H9 (cell line): Measurements from ENCODE around the gene IFT172. TPM values are rescaled to one million over a fixed set of nuclear protein-coding genes. Genes with fewer than 3 reads are reported as not detected.

Experiments
- DNase-seq: peaks from one replicate; pipeline ENCODE4 v3.0.0-alpha.2; 2017
- H2AFZ ChIP-seq: one replicate; pipeline ENCODE4 v1.6.1; 2013; ENCODE audit warnings: mild to moderate bottlenecking, low read length, control low read depth, moderate library complexity
- H2AK5ac ChIP-seq: 2 replicates; pipeline ENCODE4 v1.6.1; 2013; ENCODE audit warnings: low read length, control low read depth, mixed read lengths; ENCODE audit not compliant: insufficient read length
- H2BK120ac ChIP-seq: one replicate; pipeline ENCODE4 v1.6.1; 2013; ENCODE audit warnings: low read depth, mild to moderate bottlenecking, low read length, control low read depth, inconsistent platforms; ENCODE audit not compliant: poor library complexity, severe bottlenecking
- H2BK12ac ChIP-seq: 2 replicates; pipeline ENCODE4 v1.6.1; 2013; ENCODE audit warnings: low read length, control low read depth, mixed read lengths, low read depth; ENCODE audit not compliant: insufficient read length
- H2BK15ac ChIP-seq: 2 replicates; pipeline ENCODE4 v1.6.1; 2013; ENCODE audit warnings: low read depth, low read length, control low read depth
- H2BK20ac ChIP-seq: one replicate; pipeline ENCODE4 v1.6.1; 2013; ENCODE audit warnings: low read depth, mild to moderate bottlenecking, low read length, control low read depth, inconsistent platforms; ENCODE audit not compliant: poor library complexity, severe bottlenecking
- H2BK5ac ChIP-seq: 2 replicates; pipeline ENCODE4 v1.6.1; 2013; ENCODE audit warnings: low read length, control low read depth, mixed read lengths; ENCODE audit not compliant: insufficient read length
- H3K14ac ChIP-seq: 2 replicates; pipeline ENCODE4 v1.6.1; 2013; ENCODE audit warnings: low read length, control low read depth; ENCODE audit not compliant: insufficient read depth
- H3K18ac ChIP-seq: 2 replicates; pipeline ENCODE4 v1.6.1; 2013; ENCODE audit warnings: low read depth, mild to moderate bottlenecking, mixed read lengths, low read length, control low read depth; ENCODE audit not compliant: insufficient read length
- H3K23ac ChIP-seq: 2 replicates; pipeline ENCODE4 v1.6.1; 2013; ENCODE audit warnings: low read length, control low read depth, mixed read lengths, low read depth; ENCODE audit not compliant: insufficient read length
- H3K23me2 ChIP-seq: 2 replicates; pipeline ENCODE4 v1.6.1; 2013; ENCODE audit warnings: low read depth, mild to moderate bottlenecking, mixed read lengths, low read length, control low read depth; ENCODE audit not compliant: insufficient read length, poor library complexity, severe bottlenecking
- H3K27ac ChIP-seq: 2 replicates; pipeline ENCODE4 v1.5.1; 2013; ENCODE audit warnings: low read length, control low read depth, mixed read lengths, low read depth; ENCODE audit not compliant: insufficient read length
- H3K27me3 ChIP-seq: 2 replicates; pipeline ENCODE4 v1.6.1; 2013; ENCODE audit warnings: low read length, control low read depth, inconsistent platforms; ENCODE audit not compliant: insufficient read depth
- H3K4ac ChIP-seq: 2 replicates; pipeline ENCODE4 v1.6.1; 2013; ENCODE audit warnings: low read depth, mild to moderate bottlenecking, control low read depth, inconsistent platforms, low read length, moderate library complexity
- H3K4me1 ChIP-seq: 2 replicates; pipeline ENCODE4 v1.6.1; 2013; ENCODE audit warnings: low read length, control low read depth, inconsistent platforms; ENCODE audit not compliant: insufficient read depth
- H3K4me2 ChIP-seq: 2 replicates; pipeline ENCODE4 v1.6.1; 2013; ENCODE audit warnings: low read length, control low read depth, mixed read lengths; ENCODE audit not compliant: insufficient read length, insufficient read depth
- H3K56ac ChIP-seq: 2 replicates; pipeline ENCODE4 v1.6.1; 2013; ENCODE audit warnings: low read depth, mild to moderate bottlenecking, mixed read lengths, low read length, control low read depth; ENCODE audit not compliant: insufficient read length
- H3K79me1 ChIP-seq: 2 replicates; pipeline ENCODE4 v1.6.1; 2013; ENCODE audit warnings: low read depth, mild to moderate bottlenecking, moderate library complexity, low read length, control low read depth, inconsistent platforms; ENCODE audit not compliant: insufficient read depth, poor library complexity, severe bottlenecking
- H3K79me2 ChIP-seq: 2 replicates; pipeline ENCODE4 v1.6.1; 2013; ENCODE audit warnings: low read length, control low read depth, inconsistent platforms; ENCODE audit not compliant: insufficient read depth
- H3K9ac ChIP-seq: 2 replicates; pipeline ENCODE4 v1.6.1; 2013; ENCODE audit warnings: low read length, control low read depth, mixed read lengths; ENCODE audit not compliant: insufficient read length; ENCODE audit errors: extremely low read depth
- H3K9me3 ChIP-seq: one replicate; pipeline ENCODE4 v1.6.1; 2013; ENCODE audit warnings: low read depth, low read length, inconsistent platforms; ENCODE audit not compliant: control insufficient read depth
- H3T11ph ChIP-seq: one replicate; pipeline ENCODE4 v1.6.1; 2013; ENCODE audit warnings: mild to moderate bottlenecking, low read length, control low read depth, inconsistent platforms
- H4K20me1 ChIP-seq: one replicate; pipeline ENCODE4 v1.6.1; 2013; ENCODE audit not compliant: control insufficient read depth, insufficient read length, insufficient read depth
- H4K5ac ChIP-seq: 2 replicates; pipeline ENCODE4 v1.6.1; 2013; ENCODE audit warnings: low read depth, mild to moderate bottlenecking, mixed read lengths, low read length, control low read depth; ENCODE audit not compliant: insufficient read length
- H4K8ac ChIP-seq: replicated peaks from 2 replicates; pipeline ENCODE4 v1.6.1; 2013; ENCODE audit warnings: low read length, control low read depth, mixed read lengths, low read depth; ENCODE audit not compliant: insufficient read length
- H4K91ac ChIP-seq: 2 replicates; pipeline ENCODE4 v1.6.1; 2013; ENCODE audit warnings: low read depth, mild to moderate bottlenecking, moderate library complexity, mixed read lengths, low read length, control low read depth; ENCODE audit not compliant: insufficient read length
- H3K27ac Mint-ChIP-seq, 3 experiments: 2 replicates in 2 of 3; 3 replicates in 1 of 3; pipeline ENCODE4 v1.8.0; 2020 to 2021; ENCODE audit warnings: mixed read lengths in 3 of 3, mild to moderate bottlenecking in 1 of 3, moderate library complexity in 1 of 3
- H3K27me3 Mint-ChIP-seq: 2 replicates; pipeline ENCODE4 v1.8.0; 2021; ENCODE audit warnings: low read depth, mild to moderate bottlenecking, moderate library complexity, mixed read lengths
- H3K36me3 Mint-ChIP-seq, 3 experiments: 2 replicates in 2 of 3; 3 replicates in 1 of 3; pipeline ENCODE4 v1.8.0; 2020 to 2021; ENCODE audit warnings: low read depth in 3 of 3, mixed read lengths in 3 of 3; ENCODE audit not compliant: insufficient read depth in 1 of 3
- H3K4me1 Mint-ChIP-seq, 2 experiments: 2 replicates each; pipeline ENCODE4 v1.8.0; 2020; ENCODE audit warnings: mixed read lengths in 2 of 2
- H3K4me3 Mint-ChIP-seq, 2 experiments: 2 replicates in 1 of 2; 3 replicates in 1 of 2; pipeline ENCODE4 v1.8.0; 2020 to 2021; ENCODE audit warnings: mild to moderate bottlenecking in 2 of 2, mixed read lengths in 2 of 2, moderate library complexity in 1 of 2
- H3K9me3 Mint-ChIP-seq, 2 experiments: 2 replicates in 1 of 2; 3 replicates in 1 of 2; pipeline ENCODE4 v1.8.0; 2020; ENCODE audit warnings: mild to moderate bottlenecking in 2 of 2, mixed read lengths in 2 of 2, moderate library complexity in 1 of 2
- CTCF ChIP-seq: fragments of 200-600 bp; sonication (generic); conservative IDR thresholded peaks from 3 replicates; pipeline ENCODE4 v1.8.0; 2021; ENCODE audit warnings: antibody characterized with exemption, mild to moderate bottlenecking
- WGBS: extraction: QIAGEN DNeasy Blood & Tissue Kit; methylation state at CpG from one replicate; pipeline ENCODE4 v1.1.7; 2013; ENCODE audit warnings: missing lambda C conversion rate, low lambda C conversion rate, mixed read lengths; ENCODE audit not compliant: insufficient read length; ENCODE audit errors: extremely low coverage; 5-methylcytosine and 5-hydroxymethylcytosine counted together
- total RNA-seq: library from RNA; stranded (reverse); gene quantifications from 2 replicates; pipeline ENCODE4 v1.2.1, GENCODE V29; 2021

The IFT172 gene
- total RNA-seq, 1 experiment from 2014 or later: 15.5 TPM

DNA sequence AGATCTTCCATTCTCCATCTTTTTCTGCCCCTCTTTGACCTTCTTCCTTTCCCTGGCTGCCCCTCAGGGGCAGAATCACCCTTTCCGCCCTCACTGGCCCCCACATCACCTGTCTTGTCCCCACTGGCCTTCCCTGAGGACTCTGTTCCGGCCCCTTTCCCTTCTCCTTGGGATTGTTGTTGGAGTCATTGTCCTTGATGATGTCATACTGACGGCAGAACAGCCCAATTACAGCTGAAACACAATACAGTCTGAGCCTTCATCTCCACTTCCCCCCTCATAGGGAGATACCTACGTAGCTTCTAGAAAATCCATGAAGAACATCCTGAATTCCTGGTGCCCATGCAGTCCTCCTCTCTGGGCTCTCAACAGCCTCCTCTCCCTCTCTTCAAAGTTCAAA is 3.0 kb upstream of the IFT172 start:
- no peak for TF ChIP-seq CTCF
- H3K27ac Mint-ChIP-seq: no peak overlapping the region; a peak in 1 of 7 replicates
- no peaks in the 10 kb centered on the region; the same call in 1 of the 2 replicates for H3K27me3 ChIP-seq

More for the DNA sequence above, 3.0 kb upstream of the IFT172 start:
- H2BK120ac ChIP-seq: no peak overlapping the region
- no peak overlapping the region for H2BK15ac ChIP-seq
- H2AFZ ChIP-seq: no peak overlapping the region
- Mint-ChIP-seq H3K4me3 (0 out of 5 replicates have a peak overlapping the region, but pooled peaks of 1 of the 2 experiments have one; percentile 37), H3K9me3 (no peaks in the 10 kb centered on the region), H3K4me1 (peaks cover 29 to 32% of the 10 kb centered on the region in 2 experiments), H3K27me3 (peaks cover 39% of the 10 kb centered on the region), H3K36me3 (peaks cover 2 to 16% (median 10%) of the 10 kb centered on the region in 3 experiments)
- H2BK20ac ChIP-seq: no peak overlapping the region
- H2BK12ac ChIP-seq: no peak overlapping the region
- H3K18ac ChIP-seq: no peak overlapping the region
- no peak overlapping the region for H3T11ph ChIP-seq
- H3K9ac ChIP-seq: no peak overlapping the region
- H2AK5ac ChIP-seq: no peak overlapping the region
- no peak overlapping the region for H3K4ac ChIP-seq
- H3K23ac ChIP-seq: no peak overlapping the region
- peaks cover 8% of the 10 kb centered on the region for H3K23me2 ChIP-seq
- H3K9me3 ChIP-seq: no peaks in the 10 kb centered on the region
- H3K56ac ChIP-seq: no peak overlapping the region
- no peaks in the 10 kb centered on the region; the same call in 1 of the 2 replicates for H3K4me1 ChIP-seq
- DNase-seq: no peak
- no peak overlapping the region for H4K5ac ChIP-seq
- H4K8ac ChIP-seq: no peak overlapping the region
- H3K14ac ChIP-seq: no peak overlapping the region
- no CpG with 5 or more reads among the region's 4 CpGs for WGBS
- no peaks in the 10 kb centered on the region for H3K79me2 ChIP-seq
- H4K20me1 ChIP-seq: no peaks in the 10 kb centered on the region
- no peak overlapping the region for H4K91ac ChIP-seq
- H3K4me2 ChIP-seq: no peak overlapping the region
- H2BK5ac ChIP-seq: no peak overlapping the region
- no peak overlapping the region for H3K27ac ChIP-seq
- H3K79me1 ChIP-seq: no peaks in the 10 kb centered on the region
